IPS DF 4.7 (cell line): Measurements from ENCODE around the gene ANP32D.
"Not testable (repeated sequence)": the region's sequence is repeated elsewhere in the genome, so short reads cannot be mapped to it uniquely, and the experiment has no call there.

ENCODE experiments used
- DNase-seq: peaks from one replicate; pipeline ENCODE4 v3.0.0-alpha.2; 2013; ENCODE audit warnings: low spot score; ENCODE audit errors: extremely low read depth

Gene ANP32D

DNA sequence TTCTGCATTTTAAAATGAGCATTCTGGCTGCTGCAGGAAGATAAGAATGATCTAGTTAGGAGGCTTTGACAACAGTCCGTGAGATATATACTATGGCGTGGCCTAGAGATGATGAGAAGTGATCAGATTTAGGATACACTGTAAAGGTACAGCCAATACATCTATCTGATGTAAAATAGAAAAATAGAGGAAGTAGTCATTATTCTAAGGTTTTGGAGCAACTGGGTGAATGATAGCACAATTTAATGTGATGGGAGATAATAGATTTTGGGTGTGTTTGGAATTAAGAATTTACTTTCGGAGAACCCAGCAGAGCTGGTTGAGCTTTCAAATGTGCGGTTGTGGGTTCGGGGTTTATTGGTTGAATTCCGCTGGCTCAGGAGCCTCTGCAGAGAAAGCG, at the start of gene ANP32D:
Gene ANP32D, plus strand, starts transcription at position 301 of the 400 bp plus-strand sequence. CDS start 106 bp downstream, outside the sequence.
- DNase-seq, result no peak

DNA sequence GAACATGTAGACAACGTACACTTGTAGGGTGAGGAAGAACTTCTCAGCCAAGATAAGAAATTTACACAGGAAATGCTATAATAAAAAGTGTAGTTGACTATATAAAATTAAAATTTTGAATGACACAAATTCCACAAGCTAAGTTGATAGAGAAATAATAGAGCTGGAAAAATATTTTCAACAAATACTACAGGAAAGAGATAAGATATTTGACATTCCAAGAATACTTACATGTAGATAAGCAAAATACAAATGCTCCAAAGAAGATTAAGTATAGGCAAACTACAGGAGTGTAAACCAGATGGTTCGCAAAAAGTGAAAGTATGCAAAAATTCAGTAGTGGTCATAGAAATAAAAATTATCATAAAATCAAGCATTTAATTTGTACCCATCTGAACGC, 49.2 kb upstream of the ANP32D start:
- no peak for DNase-seq

DNA sequence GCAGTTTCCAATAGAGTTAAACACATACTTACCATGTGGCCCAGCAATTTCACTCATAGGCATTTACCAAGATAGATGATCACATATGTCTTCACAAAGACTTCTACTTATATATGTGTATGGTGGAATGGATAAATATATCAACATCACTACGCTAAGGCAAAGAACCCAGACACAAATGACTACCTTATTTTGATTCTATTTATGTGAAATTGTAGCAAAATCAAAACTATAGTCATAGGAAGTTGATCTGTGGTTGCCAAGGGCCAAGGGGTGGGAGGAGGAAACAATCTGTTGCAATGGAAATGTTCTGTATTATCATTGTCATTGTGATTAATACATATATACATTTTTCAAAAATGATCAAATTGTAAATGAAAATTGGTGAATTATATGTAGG, 47.7 kb upstream of the ANP32D start:
- no peak for DNase-seq

DNA sequence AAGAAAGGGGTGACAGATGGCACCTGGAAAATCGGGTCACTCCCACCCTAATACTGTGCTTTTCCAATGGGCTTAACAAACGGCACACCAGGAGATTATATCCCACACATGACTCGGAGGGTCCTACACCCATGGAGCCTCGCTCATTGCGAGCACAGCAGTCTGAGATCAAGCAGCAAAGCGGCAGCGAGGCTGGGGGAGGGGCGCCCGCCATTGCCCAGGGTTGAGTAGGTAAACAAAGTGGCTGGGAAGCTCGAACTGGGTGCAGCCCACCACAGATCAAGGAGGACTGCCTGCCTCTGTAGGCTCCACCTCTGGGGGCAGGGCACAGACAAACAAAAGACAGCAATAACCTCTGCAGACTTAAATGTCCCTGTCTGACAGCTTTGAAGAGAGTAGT, 38.3 kb upstream of the ANP32D start:
- DNase-seq, result not testable (repeated sequence)

DNA sequence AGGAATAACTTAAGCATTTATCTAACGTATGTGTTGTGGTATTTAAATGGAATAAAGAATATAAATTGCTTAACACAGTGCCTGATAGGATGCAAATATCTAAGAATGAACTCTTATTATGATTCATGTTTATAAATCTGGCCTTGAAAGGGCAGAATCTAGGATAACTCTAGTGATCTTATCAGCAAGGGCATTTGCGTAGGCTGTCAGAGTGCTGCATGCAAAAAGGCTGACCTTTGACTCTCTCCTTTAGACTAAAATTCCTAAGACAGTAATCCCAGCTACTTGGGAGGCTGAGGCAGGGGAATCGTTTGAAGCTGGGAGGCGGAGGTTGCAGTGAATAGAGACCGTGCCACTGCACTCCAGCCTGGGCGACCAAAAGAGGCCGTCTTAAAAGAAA, 31.3 kb upstream of the ANP32D start:
- DNase-seq, result no peak

DNA sequence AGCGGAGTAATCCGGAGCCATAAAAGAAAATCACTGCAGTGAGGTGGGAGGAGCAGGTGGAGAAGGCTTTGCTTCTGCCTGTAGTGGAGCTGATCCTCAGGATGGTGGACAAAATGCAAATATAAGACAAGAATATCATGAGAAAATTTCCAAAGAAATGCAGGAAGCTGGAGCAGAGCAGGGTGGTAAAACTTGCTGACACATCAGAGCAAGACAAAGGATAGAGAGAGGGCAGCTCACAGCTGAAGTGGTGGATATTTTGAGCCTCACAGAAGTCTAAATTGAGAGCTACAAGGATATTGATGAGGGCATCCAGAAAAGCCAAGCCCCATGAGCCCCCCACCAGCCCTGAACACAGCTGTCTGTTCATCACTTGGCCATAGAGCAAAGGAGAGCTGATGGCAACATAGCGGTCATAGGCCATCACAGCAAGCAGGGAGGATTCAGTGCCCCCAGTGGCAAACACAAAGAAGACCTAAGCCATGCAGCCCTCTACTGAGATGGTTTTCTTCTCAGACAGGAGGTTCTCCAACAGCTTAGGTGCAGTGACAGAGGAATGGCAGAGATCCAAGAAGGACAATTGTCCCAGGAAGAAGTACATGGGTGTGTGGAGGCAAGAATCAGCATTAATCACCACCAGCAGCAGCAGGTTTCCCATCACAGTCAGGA, 30.0 kb upstream of the ANP32D start:
- no peak for DNase-seq

DNA sequence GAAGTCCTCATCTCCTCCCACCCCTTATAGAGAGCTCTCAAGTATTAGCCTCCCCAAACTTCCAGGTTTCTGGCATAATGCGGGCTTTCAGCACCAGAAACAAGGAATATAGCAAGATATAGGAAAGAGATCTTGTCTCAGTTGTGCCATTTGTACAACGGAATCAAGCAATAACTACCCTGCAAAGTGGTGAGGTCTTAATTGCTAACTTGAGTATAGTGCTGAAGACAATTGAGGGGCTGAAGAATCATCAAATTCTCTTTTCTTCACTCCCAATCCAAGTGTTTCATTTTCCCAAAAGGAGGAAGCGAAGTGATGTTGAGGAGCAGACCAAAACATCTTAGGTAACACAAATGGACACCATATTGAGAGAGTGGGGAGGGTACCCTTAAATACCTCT, 26.8 kb upstream of the ANP32D start:
- no peak for DNase-seq

DNA sequence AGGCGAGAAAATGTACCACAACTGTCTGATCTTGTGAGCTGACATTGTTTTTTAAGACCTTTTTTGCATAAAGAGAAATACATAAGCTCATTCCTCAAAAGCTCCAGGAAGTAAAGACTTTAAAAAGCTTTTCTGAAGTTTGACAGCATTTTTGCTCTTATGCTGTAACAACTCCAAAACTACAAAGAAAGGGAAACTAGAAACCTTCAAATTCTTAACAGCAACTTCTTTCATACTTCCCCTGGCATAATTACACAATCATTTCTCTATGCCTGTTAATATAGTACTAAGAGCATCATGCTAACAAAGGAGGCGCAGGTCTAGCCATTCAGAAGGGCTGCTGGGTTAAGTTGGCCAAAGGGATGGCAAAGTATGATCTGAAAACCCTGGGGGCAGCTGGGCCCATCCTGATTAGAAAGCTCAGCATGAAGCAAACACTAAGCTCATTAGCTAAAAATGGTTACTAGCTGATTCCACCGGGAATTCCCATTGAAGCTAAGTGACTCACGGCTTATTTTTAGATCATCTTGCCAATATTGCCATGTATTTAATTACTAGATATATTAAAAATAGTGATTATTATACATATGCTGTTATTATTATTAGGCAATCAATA, 26.1 kb upstream of the ANP32D start:
- no peak for DNase-seq

DNA sequence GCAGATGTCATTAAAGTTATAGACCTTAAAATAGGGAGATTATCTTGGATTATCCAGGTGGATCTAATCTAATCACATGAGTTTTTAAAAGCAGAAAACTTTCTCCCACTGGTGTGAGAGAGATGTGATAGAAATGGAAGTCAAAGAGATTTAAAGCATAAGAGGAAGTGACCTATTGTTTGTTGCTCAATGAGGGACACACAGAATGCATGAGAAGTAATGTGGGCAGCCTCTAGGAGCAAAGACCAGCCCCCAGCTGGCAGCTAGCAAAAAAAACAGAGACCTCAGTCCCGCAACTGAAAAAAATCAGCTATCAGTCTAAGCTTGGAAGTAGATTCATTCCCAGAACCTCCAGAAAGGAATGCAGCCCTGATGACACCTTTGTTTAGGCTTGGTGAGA, 24.6 kb upstream of the ANP32D start:
- DNase-seq, result no peak

DNA sequence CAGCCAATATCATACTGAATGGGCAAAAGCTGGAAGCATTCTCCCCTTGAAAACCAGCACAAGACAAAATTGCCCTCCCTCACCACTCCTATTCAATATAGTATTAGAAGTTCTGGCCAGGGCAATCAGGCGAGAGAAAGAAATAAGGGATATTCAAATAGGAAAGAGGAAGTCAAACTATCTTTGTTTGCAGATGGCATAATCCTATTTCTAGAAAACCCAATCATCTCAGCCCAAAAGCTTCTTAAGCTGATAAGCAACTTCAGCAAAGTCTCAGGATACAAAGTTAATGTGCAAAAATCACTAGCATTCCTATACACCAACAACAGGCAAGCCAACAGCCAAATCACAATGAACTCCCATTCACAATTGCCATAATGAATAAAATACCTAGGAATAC, 21.0 kb upstream of the ANP32D start:
- no peak for DNase-seq

DNA sequence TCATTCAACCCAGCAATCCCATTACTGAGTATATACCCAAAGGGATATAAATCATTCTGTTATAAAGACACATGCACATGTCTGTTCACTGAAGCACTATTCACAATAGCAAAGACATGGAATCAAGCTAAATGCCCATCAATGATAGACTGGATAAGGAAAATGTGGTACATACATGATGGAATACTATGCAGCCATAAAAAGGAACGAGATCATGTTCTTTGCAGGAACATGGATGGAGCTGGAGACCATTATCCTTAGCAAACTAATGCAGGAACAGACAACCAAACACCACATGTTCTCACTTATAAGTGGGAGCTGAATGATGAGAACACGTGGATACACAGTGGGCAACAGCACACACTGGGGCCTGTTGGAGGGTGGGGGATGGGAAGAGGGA, 19.4 kb upstream of the ANP32D start:
- DNase-seq, result not testable (repeated sequence)

DNA sequence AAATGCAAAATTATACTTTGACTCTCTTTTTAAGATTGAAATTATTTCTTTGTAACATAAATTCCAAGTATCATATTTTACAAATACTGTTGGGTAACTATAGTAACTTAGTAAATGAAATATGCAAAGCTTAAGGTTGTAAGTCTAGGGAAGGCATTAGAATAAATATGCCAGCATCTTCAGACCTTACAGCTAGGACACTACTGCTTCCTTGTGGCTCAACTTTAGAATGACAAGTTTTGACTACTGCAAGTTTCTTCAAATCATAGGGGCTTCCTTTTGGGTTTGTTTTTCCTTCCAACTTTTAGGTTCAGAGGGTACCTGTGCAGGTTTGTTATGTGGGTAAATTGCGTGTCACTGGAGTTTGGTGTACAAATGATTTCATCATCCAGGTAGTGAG, 17.7 kb upstream of the ANP32D start:
- no peak for DNase-seq

DNA sequence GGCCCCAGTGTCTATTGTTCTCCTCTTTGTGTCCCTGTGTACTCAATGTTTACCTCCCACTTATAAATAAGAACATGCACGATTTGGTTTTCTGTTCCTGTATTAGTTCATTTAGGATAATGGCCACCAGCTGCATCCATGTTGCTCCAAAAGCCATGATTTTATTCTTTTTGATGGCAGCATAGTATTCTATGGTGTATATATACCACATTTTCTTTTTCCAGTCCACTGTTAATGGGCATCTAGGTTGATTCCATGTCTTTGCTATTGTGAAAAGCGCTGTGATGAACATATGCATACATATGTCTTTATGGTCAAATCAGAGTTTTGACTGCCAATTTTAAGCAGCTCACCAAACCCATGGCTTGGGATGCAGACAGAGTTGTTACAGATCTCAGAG, 17.2 kb upstream of the ANP32D start:
- no peak for DNase-seq

DNA sequence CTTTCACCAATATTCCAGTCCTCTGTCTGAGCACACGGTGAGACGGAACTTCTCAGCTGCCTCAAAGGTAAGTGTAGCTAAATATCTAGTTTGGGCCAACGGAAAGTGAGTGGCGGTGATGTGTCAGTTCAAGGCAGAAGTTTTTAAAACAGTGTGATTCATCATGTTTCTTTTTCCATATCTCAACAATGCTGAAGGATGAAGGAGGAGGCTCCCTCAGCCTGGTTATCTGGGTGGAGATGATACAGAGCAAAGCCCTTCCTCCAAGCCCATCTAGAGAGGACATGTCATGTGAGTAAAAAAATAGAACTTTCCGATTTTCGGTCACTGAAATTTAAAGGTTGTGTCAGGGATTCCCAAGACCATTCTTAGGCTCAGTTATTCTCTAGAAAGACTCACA, 13.1 kb upstream of the ANP32D start:
- no peak for DNase-seq

DNA sequence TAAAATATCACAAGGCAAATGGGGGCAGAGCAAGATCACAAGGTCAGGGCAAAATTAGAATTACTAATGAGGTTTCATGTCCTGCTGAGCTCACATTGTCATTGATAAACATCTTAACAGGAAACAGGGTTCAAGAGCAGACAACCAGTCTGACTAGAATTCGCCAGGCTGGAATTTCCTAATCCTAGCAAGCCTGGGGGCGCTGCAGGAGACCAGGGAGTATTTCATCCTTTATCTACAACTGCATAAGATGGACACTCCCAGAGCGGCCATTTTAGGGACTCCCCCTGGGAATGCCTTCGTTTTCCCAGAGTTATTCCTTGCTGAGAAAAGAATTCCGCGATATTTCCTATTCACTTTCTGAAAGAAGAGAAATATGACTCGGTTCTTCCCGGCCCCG, 3.3 kb upstream of the ANP32D start:
- not testable (repeated sequence) for DNase-seq

DNA sequence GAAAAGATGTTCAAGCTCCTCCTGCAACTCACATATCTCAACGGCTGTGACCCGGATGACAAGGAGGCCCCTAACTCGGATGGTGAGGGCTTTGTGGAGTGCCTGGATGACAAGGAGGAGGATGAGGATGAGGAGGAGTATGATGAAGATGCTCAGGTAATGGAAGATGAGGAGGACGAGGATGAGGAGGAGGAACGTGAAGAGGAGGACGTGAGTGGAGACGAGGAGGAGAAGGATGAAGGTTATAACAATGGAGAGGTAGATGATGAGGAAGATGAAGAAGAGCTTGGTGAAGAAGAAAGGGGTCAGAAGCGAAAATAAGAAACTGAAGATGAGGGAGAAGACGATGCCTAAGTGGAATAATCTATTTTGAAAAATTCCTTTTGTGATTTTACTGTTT, 702 bp downstream of the ANP32D start:
- no peak for DNase-seq

DNA sequence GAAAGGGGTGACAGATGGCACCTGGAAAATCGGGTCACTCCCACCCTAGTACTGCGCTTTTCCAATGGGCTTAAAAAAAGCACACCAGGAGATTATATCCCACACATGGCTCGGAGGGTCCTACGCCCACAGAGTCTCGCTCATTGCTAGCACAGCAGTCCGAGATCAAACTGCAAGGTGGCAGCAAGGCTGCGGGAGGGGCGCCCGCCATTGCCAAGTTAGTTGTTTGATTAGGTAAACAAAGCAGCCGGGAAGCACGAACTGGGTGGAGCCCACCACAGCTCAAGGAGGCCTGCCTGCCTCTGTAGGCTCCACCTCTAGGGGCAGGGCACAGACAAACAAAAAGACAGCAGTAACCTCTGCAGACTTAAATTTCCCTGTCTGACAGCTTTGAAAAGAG, 2.1 kb downstream of the ANP32D start:
- not testable (repeated sequence) for DNase-seq

DNA sequence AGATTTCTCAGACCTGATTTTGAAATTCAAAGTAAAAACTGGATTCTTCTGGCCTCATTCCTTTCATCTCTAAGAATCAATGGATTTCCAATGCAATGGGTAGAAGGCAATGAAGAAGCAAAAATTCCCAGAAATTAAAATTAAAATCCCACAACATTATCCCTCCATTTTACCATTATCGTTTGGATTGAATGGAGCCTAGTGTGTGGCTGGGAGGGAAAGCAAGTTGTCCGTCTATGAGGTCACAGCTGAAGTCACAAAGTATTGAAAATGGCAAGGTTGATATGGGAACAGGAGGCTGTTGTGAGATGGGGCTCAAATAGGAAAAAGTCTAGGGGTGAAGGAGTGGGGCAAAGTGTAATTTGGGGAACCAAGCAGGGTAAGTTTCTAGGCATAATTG, 9.8 kb downstream of the ANP32D start, which contains the start of gene C12orf54:
Gene C12orf54, plus strand, starts transcription at position 301 of the 400 bp plus-strand sequence. CDS start 799 bp downstream, outside the sequence.
- no peak for DNase-seq

DNA sequence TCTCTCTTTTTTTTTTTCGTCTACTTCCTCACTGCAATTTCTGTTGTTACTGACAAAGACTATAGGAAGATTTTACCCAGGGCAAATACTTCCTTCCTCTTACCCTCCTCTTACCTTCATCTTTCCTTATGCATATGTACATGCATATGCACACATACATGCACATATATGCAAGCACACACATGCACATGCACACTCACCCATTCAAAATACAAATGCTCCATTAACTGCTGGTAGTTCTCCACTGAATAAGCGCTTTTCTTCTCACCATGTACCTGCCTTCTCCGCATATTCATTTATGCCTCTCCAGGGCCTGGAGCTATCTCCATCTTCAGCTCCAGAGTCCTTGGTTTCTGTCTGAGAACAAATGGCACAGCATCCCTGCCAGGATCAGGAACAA, 10.6 kb downstream of the ANP32D start:
- DNase-seq, result no peak

DNA sequence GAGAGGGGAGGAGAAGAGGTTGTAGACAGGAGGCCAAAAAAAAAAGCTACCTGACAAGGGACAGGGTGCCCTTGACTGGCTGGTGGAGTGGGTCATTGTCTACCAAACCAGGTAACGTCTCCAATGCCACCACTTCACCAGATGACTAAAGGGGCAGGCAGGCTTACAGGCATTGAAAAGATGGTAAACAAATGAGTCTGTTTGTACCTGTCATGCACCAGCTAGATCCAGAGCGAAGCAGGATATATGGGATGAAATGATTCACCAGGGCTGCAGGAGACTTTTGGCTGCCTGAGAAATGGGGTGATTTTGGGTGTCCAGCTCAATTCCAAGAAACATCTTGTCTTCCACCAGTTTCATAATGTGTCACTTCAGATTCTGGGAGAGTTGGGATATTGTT, 13.9 kb downstream of the ANP32D start:
- no peak for DNase-seq

DNA sequence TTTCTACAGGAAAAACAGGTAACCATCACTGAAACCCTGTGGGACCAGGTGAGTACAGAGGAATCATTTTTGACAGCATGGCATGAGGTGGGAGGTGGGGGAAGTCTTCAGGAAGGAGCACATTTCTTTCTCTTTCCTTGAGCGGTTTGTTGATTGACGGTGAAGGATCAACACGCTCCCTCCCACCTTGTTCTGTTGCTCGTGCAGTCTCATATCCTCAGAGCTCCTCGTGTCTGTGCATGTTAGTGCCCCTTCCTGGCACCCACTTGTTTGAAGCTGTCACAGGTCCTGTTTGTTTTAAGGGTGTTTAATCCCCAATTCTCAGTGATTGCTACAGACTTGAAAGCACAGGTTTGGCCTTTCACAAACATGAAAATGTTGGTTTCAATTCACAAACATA, 14.3 kb downstream of the ANP32D start:
- no peak for DNase-seq

DNA sequence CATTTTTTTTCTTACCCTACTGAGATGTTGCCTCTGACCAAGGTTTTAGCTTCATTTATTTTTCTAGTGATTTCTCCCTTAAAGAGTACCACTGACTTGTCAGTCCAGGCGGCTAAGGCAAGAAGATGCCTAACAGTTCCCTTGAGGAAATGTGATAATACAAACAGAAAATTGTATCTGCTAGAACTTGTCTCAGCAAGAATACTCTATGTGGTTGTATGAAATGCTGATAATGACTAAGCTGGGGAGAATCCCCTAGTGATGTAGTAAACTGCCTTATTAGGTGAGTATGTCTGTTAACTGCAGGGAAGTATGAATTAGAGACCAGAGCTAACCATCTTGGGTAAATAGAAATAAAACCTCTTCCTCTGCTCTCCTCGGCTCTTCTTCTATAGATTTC, 16.7 kb downstream of the ANP32D start:
- no peak for DNase-seq

DNA sequence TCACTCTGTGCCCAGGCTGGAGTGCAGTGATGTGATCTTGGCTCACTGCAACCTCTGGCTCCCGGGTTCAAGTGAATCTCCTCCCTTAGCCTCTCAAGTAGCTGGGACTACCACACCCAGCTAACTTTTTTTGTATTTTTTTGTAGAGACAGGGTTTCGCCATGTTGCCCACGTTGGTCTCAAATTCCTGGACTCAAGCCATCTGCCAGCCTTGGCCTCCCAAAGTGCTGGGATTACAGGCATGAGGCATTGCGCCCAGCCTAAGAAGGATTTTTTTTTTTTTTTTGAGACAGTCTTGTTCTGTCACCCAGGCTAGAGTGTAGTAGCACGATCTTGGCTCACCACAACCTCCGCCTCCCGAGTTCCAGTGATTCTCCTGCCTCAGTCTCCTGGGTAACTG, 17.1 kb downstream of the ANP32D start:
- not testable (repeated sequence) for DNase-seq
